H1 (cell line): ENCODE results near the gene USP36. TPM values are rescaled to one million over a fixed set of nuclear protein-coding genes. Genes with fewer than 3 reads are reported as not detected.

Experiments
- CHD7 ChIP-seq: fragments of 300-600 bp; sonication (generic); IDR thresholded peaks from 2 replicates; pipeline ENCODE4 v1.7.1; 2012; ENCODE audit warnings: low read length, moderate library complexity, mild to moderate bottlenecking, inconsistent platforms; ENCODE audit not compliant: insufficient replicate concordance
- EZH2 ChIP-seq: fragments of 200-600 bp; sonication (generic); IDR thresholded peaks from 2 replicates; pipeline ENCODE4 v1.7.1; 2012; ENCODE audit warnings: low read depth, mild to moderate bottlenecking, moderate library complexity, low read length, inconsistent platforms; ENCODE audit not compliant: severe bottlenecking
- HDAC6 ChIP-seq: IDR thresholded peaks from one replicate; pipeline ENCODE4 v1.7.1; 2012; ENCODE audit warnings: low read depth, mild to moderate bottlenecking, inconsistent platforms, low read length, moderate library complexity
- KDM4A ChIP-seq: IDR thresholded peaks from one replicate; pipeline ENCODE4 v1.7.1; 2012; ENCODE audit warnings: low read depth, mild to moderate bottlenecking, moderate library complexity, low read length, inconsistent platforms; ENCODE audit not compliant: severe bottlenecking
- NRF1 ChIP-seq: IDR thresholded peaks from 2 replicates; pipeline ENCODE4 v1.6.1; 2011; ENCODE audit warnings: mild to moderate bottlenecking, low read depth, low read length, improper control_type of control experiment
- RFX5 ChIP-seq: IDR thresholded peaks from 2 replicates; pipeline ENCODE4 v1.6.1; 2011; ENCODE audit warnings: low read depth, low read length, improper control_type of control experiment, borderline replicate concordance
- SAP30 ChIP-seq: fragments of 300-600 bp; sonication (generic); IDR thresholded peaks from 2 replicates; pipeline ENCODE4 v1.7.1; 2012; ENCODE audit warnings: low read length, moderate library complexity, mild to moderate bottlenecking, inconsistent platforms; ENCODE audit not compliant: insufficient read depth, insufficient replicate concordance
- SP2 ChIP-seq: IDR thresholded peaks from 2 replicates; pipeline ENCODE4 v1.6.1; 2012; ENCODE audit warnings: mild to moderate bottlenecking, low read length, inconsistent platforms
- SRF ChIP-seq: IDR thresholded peaks from 2 replicates; pipeline ENCODE4 v1.6.1; 2011; ENCODE audit warnings: mild to moderate bottlenecking, low read depth, low read length, moderate library complexity
- TAF1 ChIP-seq: IDR thresholded peaks from 2 replicates; pipeline ENCODE4 v1.6.1; 2011; ENCODE audit warnings: mild to moderate bottlenecking, low read depth, low read length
- TEAD4 ChIP-seq: IDR thresholded peaks from 2 replicates; pipeline ENCODE4 v1.6.1; 2012; ENCODE audit warnings: low read depth, low read length, inconsistent platforms, mixed read lengths
- polyA plus RNA-seq, 7 experiments: library from polyadenylated mRNA; depleted of rRNA in 3 of 7; stranded (reverse) in 5 of 7; unstranded in 2 of 7; fragments of >200 nt in 5 of 7; fragments of 200-250 nt in 2 of 7; gene quantifications; 1 replicate in 5 of 7; 2 replicates in 1 of 7; 4 replicates in 1 of 7; pipeline versions ENCODE4 v1.2.1 to v1.2.3, GENCODE V29; 2011 to 2013; ENCODE audit warnings: missing spikeins in 2 of 7, mixed read lengths in 2 of 7
- total RNA-seq: library from RNA; stranded (reverse); fragmentation: NEBNext Ultra II Directional; extraction: Animal tissue kit (Norgen Biotek cat#: 25700); gene quantifications from 2 replicates; pipeline ENCODE4 v1.2.1, GENCODE V29; 2021

USP36 gene
- total and polyA plus RNA-seq, 2 of the 8 experiments (the other 6 are each of a cell fraction or from before 2014, with no cell fraction given): 40.7 to 67.7 TPM

GRCh38 chr17:78839235-78839761 is 1.3 kb downstream of the USP36 start (continued):
- TF ChIP-seq SRF (no peak), HDAC6 (no peak), SAP30 (no peak), SP2 (no peak), TAF1 (no peak), CHD7 (no peak), RFX5 (no peak), KDM4A (no peak), EZH2 (no peak), TEAD4 (no peak), NRF1 (no peak)
